HG03108 (cell line): ENCODE results near the gene PAM16.
"Not testable (repeated sequence)": the region's sequence is repeated elsewhere in the genome, so short reads cannot be mapped to it uniquely, and the experiment has no call there.

Experiments
- ATAC-seq: cut with Tn5 transposase; IDR thresholded peaks from one replicate; pipeline ENCODE4 v1.9.1; 2021; ENCODE audit warnings: moderate library complexity; ENCODE audit not compliant: unreplicated experiment

Gene PAM16

DNA sequence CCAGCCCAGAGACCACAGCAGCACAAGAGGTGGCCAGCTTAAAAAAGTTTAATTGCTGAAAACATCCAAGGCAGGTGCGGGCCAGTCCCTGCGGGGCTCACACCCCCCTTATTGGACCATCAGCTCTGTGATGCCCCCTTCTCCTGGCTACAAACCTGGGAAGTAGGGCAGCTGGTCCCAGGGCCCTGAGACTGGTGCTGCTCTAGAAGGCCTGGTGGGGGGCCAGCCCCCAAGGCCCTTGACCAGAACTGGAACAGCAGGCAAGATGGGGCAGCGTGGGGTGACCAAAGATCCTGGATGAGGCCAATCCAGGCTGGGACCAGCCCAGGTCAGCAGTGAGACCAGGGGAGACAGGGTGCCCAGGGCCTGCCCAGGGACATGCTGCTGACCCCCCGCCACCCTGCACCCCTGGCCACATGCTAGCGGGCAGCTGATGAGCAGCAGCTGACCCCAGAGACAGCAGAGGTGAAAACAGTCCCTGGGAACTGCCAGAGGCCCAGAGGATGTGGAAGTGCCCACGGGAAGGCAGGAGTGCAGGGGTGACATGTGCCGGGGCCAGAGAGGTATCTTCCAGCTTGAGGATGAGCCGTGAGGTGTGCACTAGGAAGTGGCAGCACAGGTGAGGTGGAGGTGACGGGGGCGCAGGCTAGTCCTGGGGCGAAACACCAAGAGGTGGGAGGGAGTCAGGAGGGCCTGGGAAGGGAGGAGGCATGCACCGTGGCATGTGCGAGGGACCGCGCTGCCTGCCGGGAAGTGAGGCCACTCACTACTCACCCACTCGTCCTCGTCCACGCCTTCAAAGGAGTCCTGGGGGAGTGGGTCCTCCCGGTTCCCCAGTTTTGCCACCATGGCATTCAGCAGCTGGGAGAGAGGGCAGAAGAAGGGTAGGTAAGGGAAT is 3.6 kb upstream of the PAM16 start:
- ATAC-seq = no peak

DNA sequence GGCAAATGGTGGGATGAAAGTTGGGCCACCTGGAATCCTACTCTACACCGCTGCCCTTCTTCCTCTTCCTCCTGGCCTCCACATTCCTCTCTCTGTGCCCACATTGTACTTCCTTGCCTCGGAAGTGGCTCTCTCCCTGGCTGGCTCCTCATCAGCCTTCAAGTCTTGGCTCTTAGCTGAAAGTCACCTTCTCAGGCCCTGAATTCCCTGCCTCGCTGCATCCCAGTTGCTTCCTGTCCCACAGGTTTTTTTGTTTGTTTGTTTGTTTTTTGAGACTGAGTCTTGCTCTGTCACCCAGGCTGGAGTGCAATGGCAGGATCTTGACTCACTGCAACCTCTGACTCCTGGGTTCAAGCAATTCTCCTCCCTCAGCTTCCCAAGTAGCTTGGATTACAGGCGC is 2.6 kb upstream of the PAM16 start:
- ATAC-seq = no peak

DNA sequence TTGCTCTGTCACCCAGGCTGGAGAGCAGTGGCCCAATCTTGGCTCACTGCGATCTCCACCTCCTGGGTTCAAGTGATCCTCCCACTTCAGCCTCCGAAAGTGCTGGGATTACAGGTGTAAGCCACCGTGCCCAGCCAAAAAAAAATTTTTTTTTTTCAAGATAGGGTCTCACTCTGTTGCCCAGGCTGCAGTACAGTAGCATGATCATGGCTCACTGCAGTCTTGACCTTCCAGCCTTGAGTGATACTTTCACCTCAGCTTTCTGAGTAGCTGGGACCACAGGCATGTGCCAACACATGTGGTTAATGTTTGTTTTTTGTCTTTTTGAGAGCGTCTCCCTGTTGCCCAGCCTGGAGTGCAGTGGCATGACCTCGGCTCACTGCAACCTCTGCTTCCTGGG is 1.7 kb upstream of the PAM16 start:
- ATAC-seq = no peak

DNA sequence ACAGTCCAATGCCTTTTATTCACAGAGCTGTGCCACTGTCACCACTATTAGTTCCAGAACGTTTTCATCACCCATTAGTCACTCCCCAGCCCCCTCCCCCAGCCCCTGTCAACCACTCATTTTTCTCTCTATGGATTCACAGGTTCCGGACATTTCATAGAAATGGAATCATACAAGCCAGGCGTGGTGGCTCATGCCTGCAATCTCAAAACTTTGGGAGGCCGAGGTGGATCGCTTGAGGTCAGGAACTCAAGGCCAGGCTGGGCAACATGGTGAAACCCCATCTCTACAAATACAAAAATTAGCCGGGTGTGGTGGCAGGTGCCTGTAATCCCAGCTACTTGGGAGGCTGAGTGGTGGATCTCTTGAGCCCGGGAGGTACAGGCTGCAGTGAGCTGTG is 759 bp upstream of the PAM16 start:
- no peak for ATAC-seq

GRCh38 chr16:4350365-4350786 is 745 bp downstream of the PAM16 start:
- ATAC-seq = no peak

GRCh38 chr16:4349332-4349731 is 1.8 kb downstream of the PAM16 start:
- ATAC-seq = no peak

- ATAC-seq = no peak
These were observed 3.2 kb downstream of the PAM16 start for GRCh38 chr16:4347765-4348509.

DNA sequence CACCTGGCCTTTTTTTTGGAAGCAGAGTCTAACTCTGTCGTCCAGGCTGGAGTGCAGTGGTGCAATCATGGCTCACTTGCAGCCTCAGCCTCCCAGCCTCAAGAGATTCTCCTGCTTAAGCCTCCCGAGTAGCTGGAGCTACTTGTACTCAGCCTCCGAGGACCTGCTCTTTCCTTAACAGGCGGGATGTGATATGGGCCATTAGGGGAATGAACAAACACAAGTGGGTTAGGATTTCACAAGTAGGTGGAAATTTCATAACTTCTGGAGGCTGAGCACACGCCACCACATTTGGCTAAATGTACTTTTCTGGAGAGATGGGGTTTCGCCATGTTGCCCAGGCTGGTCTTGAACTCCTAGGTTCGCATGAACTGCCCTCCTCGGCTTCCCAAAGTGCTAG is 4.1 kb downstream of the PAM16 start:
- ATAC-seq = no peak

GRCh38 chr16:4345836-4346781 is 5.0 kb downstream of the PAM16 start:
- no peak for ATAC-seq

- ATAC-seq = no peak
These were observed 5.9 kb downstream of the PAM16 start for GRCh38 chr16:4344983-4345835.

DNA sequence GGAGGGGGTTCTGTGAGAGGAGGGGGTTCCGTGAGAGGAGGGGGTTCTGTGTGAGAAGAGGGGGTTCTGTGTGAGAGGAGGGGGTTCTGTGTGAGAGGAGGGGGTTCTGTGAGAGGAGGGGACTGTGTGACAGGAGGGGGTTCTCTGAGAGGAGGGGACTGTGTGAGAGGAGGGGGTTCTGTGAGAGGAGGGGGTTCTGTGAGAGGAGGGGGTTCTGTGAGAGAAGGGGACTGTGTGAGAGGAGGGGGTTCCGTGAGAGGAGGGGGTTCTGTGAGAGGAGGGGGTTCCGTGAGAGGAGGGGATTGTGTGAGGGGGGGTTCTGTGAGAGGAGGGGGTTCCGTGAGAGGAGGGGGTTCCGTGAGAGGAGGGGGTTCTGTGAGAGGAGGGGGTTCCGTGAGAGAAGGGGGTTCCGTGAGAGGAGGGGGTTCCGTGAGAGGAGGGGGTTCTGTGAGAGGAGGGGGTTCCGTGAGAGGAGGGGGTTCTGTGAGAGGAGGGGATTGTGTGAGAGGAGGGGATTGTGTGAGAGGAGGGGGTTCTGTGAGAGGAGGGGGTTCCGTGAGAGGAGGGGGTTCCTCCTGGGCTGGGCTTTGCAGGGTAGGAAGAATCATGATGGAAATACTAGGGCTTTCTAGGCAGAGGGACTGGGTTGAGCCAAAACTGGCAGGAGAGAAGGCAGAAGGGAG is 6.7 kb downstream of the PAM16 start:
- not testable (repeated sequence) for ATAC-seq

DNA sequence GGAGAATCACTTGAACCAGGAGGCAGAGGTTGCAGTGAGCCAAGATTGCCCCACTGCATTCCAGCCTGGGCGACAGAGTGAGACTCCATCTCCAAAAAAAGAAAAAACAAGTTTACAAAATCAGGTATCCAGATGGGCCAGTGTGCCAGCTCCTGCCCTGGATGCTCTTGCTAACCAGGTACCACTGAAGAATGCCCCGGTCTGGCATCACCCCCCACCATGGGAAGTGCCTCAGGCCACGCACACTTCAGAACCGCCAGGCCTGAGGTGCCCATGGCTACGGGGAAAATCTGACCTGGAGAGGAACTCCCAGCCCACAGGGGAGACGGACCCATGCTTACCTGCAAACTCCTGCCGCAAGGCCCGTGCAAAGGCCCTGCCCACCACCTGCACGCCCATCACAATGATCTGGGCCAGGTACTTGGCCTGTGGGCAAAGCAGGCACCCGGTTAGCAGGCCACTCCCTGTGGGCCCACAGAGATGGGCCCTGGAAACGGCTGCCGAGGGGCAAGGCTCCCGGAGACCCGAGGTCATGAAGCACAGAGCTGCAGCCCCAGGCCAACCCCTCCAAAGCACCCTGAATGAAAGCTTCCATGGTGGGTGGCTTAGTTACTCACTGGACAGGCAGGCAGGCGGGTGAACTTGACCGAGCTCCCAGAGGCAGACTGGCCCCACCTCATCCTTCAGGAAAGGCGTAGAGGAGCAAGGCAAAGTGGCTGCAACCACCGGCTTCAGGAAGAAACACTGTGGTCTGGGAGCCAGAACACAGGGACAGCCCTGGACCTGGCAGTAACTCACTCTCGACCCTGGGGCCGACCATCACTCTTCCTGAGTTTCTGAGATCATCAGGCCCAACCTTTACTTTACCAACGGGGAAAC is 8.0 kb downstream of the PAM16 start:
- ATAC-seq = no peak

DNA sequence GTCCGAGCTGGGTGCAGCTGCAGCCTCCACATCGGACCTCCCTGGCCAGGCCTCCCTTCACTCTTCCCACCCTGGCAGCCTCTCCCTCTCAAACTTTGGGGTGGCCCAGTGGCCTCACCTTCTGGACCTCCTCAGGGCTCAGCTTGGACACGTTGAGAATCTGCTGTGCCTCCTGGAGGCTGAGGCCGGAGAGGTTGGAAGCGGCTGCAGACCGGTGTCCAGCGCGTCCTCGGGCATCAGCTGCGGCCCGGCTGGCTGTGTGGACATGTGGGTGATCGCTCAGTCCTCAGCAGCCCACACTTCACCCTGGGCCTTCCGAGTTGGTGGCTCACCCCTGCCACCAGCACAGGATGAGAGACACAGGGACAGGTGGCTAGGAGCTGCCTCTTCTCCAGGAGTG is 9.9 kb downstream of the PAM16 start:
- ATAC-seq = no peak

- ATAC-seq = no peak
These were observed 10.7 kb downstream of the PAM16 start for GRCh38 chr16:4340443-4340842.

- ATAC-seq = no peak
These were observed 11.2 kb downstream of the PAM16 start for GRCh38 chr16:4339909-4340308.

DNA sequence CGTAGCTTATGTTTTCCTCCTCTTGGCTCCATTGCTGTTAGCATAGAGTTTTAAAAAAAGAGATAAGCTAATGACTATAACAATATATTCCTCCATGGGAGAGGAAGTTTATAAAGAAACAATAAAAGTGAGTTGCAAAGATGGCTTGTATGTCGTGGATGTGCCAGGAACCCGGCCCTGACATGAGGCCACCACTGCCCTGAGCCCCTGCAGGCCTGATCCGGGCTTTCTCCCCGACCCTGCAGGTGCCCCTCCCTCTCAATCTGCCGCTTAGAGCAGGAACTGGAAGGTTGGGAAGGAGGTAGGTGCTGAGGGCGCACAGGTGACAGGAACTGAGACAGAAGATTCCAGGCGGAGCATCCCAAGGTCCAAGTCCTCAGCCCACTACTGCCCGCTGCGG is 11.7 kb downstream of the PAM16 start:
- no peak for ATAC-seq

- no peak for ATAC-seq
These were observed 12.3 kb downstream of the PAM16 start for GRCh38 chr16:4338712-4339299.

GRCh38 chr16:4338125-4338582 is 13.0 kb downstream of the PAM16 start:
- no peak for ATAC-seq
